Muscle layer of duodenum (tissue), 2 donors: Measurements from ENCODE around the gene SCAPER.
"Not testable (repeated sequence)": the region's sequence is repeated elsewhere in the genome, so short reads cannot be mapped to it uniquely, and the experiment has no call there.

Experiments
- H3K27ac ChIP-seq: one replicate; pipeline ENCODE4 v1.7.0; 2013; ENCODE audit warnings: mild to moderate bottlenecking, low read length
- H3K27me3 ChIP-seq: one replicate; pipeline ENCODE4 v1.7.0; 2013; ENCODE audit warnings: low read depth, mild to moderate bottlenecking, control low read depth, low read length
- H3K36me3 ChIP-seq, 2 donors: one replicate each; pipeline ENCODE4 v1.7.0; 2013; ENCODE audit warnings: low read length in 2 of 2, control low read depth in 1 of 2, mild to moderate bottlenecking in 1 of 2; ENCODE audit not compliant: insufficient read depth in 2 of 2, control insufficient read depth in 1 of 2
- H3K4me1 ChIP-seq, 2 donors: one replicate each; pipeline ENCODE4 v1.7.0; 2013; ENCODE audit warnings: low read length in 2 of 2, mild to moderate bottlenecking in 2 of 2, control low read depth in 1 of 2, moderate library complexity in 1 of 2; ENCODE audit not compliant: insufficient read depth in 2 of 2, control insufficient read depth in 1 of 2
- H3K4me3 ChIP-seq, 2 donors: one replicate each; pipeline ENCODE4 v1.7.0; 2013; ENCODE audit warnings: low read length in 2 of 2, low read depth in 1 of 2, mild to moderate bottlenecking in 1 of 2
- H3K9me3 ChIP-seq, 2 donors: one replicate each; pipeline ENCODE4 v1.7.0; 2013; ENCODE audit warnings: low read length in 2 of 2, control low read depth in 1 of 2, mild to moderate bottlenecking in 1 of 2; ENCODE audit not compliant: control insufficient read depth in 1 of 2
- donor health status: healthy.

Gene SCAPER

DNA sequence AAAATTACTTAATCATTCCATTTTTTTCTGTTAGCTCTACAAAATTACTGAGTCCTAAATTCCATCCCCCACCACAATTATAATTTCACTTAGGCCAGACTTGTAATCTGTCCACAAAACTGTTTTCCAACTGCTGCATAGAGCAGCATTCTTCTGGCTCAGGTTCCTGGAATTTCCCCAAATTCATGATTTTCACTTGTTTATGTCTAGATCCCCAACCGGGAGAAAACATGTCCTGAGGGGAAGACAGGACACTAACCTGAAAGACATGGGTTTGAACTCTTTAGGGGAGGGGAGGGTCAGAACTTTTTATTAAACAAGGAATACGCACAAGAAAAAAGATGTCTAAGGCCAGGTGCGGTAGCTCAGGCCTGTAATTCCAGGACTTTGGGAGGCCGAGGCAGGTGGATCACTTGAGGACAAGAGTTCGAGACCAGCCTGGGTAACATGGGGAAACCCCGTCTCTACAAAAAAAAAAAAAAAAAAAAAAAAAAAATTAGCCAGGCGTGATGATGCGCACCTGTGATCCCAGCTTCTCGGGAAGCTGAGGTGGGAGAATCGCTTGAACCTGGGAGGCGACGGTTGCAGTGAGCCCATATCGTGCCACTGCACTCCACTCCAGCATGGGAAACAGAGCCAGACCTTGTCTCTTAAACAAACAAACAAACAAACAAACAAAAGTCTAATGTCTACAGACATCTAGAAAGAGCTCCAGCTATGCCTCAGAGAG is 595.4 kb downstream of the SCAPER start:
- no peaks in the 10 kb centered on the region for H3K27me3 ChIP-seq
- peaks cover 0 to 13% of the 10 kb centered on the region in 2 donors for H3K4me1 ChIP-seq
- peak overlapping the region; percentile 85 for H3K27ac ChIP-seq
- H3K36me3 ChIP-seq, result no peaks in the 10 kb centered on the region
- H3K4me3 ChIP-seq, result peak overlapping the region; percentile 75 to 88
- H3K9me3 ChIP-seq, result no peaks in the 10 kb centered on the region

DNA sequence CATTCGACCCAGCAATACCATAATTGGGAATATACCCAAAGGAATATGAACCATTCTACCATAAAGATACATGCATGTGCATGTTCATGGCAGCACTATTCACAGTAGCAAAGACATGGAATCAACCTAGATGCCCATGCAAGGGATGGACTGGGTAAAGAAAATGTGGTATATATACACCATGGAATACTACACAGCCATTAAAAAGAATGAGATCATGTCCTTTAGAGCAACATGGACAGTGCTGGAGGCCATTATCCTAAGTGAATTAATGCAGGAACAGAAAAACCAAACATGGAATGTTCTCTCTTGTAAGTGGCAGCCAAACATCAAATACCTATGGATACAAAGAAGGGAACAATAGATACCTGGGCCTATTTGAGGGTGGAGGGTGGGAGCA is 601.2 kb downstream of the SCAPER start:
- no peak overlapping the region for H3K4me3 ChIP-seq
- no peaks in the 10 kb centered on the region for H3K9me3 ChIP-seq
- no peak overlapping the region for H3K27ac ChIP-seq
- H3K36me3 ChIP-seq, result no peaks in the 10 kb centered on the region
- H3K4me1 ChIP-seq, result peaks cover 4% of the 10 kb centered on the region in 2 donors
- no peaks in the 10 kb centered on the region for H3K27me3 ChIP-seq

DNA sequence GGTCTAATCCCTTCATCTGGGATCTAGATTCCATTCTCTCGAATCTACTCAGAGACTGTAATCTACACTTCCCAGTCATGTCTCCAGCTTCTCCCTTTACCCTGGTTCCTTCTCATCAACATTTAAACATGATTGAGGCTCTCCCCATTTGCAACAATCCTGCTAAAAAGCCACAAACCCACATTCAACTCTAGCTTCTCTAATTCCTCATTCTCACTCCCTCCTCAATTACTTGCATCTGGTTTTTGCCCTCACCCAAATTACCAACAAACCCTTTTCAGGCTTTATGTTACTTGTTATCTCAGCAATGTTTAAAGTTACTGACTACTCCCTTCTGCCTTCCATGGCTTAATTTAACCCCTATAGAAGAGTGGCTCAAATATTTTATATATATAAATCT is 605.4 kb downstream of the SCAPER start:
- Histone ChIP-seq H3K4me3 (no peak overlapping the region), H3K36me3 (peaks cover 0 to 4% of the 10 kb centered on the region in 2 donors), H3K4me1 (peaks cover 4 to 7% of the 10 kb centered on the region in 2 donors), H3K9me3 (no peaks in the 10 kb centered on the region), H3K27me3 (no peaks in the 10 kb centered on the region), H3K27ac (no peak overlapping the region)

- Histone ChIP-seq H3K36me3 (peaks cover 0 to 4% of the 10 kb centered on the region in 2 donors), H3K27ac (no peak overlapping the region)
Measured at GRCh38 chr15:76298986-76299385, 606.2 kb downstream of the SCAPER start.

GRCh38 chr15:76297951-76298350 is 607.2 kb downstream of the SCAPER start:
- H3K36me3 ChIP-seq, H3K27ac ChIP-seq, H3K9me3 ChIP-seq, H3K27me3 ChIP-seq, H3K4me3 ChIP-seq, H3K4me1 ChIP-seq: not testable (repeated sequence)

More at GRCh38 chr15:76298986-76299385, 606.2 kb downstream of the SCAPER start:
- H3K4me3 ChIP-seq, result no peak overlapping the region
- no peaks in the 10 kb centered on the region for H3K27me3 ChIP-seq
- no peaks in the 10 kb centered on the region for H3K9me3 ChIP-seq
- H3K4me1 ChIP-seq, result peaks cover 4 to 7% of the 10 kb centered on the region in 2 donors
